ENCODE data around the gene VARS1.

DNA sequence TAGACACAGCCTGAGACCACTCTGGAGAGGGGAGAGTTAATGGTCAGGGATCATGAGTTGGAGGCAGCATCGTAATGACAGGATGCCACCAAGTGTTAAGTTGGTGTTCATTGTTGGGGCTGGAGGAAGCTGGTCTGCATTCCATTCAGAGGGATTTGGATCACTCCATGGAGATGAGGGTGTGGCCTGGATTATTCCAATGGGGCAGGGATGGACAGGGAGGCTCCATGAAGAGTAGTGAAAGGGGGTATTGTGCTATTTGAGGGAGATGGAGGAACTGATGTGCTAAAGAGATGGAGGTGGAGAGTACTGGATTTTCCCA is 32.0 kb downstream of the VARS1 start:
- no peak for TF ChIP-seq GATA2 (IDR thresholded peaks at IDR 0.05; ENCODE audit: low read depth, low read length)
- no peak for TF ChIP-seq GATA3 (IDR thresholded peaks at IDR 0.05; ENCODE audit: low read depth, low read length)
